ENCODE measurements around the gene MBNL1. TPM values are rescaled to one million over a fixed set of nuclear protein-coding genes. Genes with fewer than 3 reads are reported as not detected.

The MBNL1 gene
- total and polyA plus RNA-seq, 2 of the 13 experiments (the other 11 are each of a cell fraction or from before 2014, with no cell fraction given), result 27.1 to 55.4 TPM

GRCh38 chr3:152385761-152386160 is 117.0 kb downstream of the MBNL1 start (continued):
- TF ChIP-seq, protein P1, sequence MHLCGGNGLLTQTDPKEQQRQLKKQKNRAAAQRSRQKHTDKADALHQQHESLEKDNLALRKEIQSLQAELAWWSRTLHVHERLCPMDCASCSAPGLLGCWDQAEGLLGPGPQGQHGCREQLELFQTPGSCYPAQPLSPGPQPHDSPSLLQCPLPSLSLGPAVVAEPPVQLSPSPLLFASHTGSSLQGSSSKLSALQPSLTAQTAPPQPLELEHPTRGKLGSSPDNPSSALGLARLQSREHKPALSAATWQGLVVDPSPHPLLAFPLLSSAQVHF (CRISPR knock-in tag; IDR thresholded peaks at IDR 0.05), result no peak
- TF ChIP-seq ZSCAN12 (CRISPR knock-in tag; IDR thresholded peaks at IDR 0.05) (no peak), ELF3 (CRISPR knock-in tag; IDR thresholded peaks at IDR 0.05) (peak; percentile 42; the same call in 1 of the 2 replicates), TCF12 (IDR thresholded peaks at IDR 0.05) (no peak), TCF12 (CRISPR knock-in tag; IDR thresholded peaks at IDR 0.05) (no peak), ZNF781 (CRISPR knock-in tag; IDR thresholded peaks at IDR 0.05; ENCODE audit: borderline replicate concordance, not compliant biosample characterization) (no peak), PHF21A (CRISPR knock-in tag; IDR thresholded peaks at IDR 0.05) (no peak), IRF1 (CRISPR knock-in tag; IDR thresholded peaks at IDR 0.05; ENCODE audit: low read depth) (no peak), GLI4 (CRISPR knock-in tag; IDR thresholded peaks at IDR 0.05; ENCODE audit: borderline replicate concordance) (no peak), GFI1 (CRISPR knock-in tag; IDR thresholded peaks at IDR 0.05; ENCODE audit: borderline replicate concordance) (no peak), ZFY (CRISPR knock-in tag; IDR thresholded peaks at IDR 0.05) (no peak), DR1 (CRISPR knock-in tag; IDR thresholded peaks at IDR 0.05) (no peak), TRAFD1 (CRISPR knock-in tag; IDR thresholded peaks at IDR 0.05; ENCODE audit: borderline replicate concordance) (no peak), ZSCAN20 (CRISPR knock-in tag; IDR thresholded peaks at IDR 0.05; ENCODE audit: borderline replicate concordance) (no peak), ZNF782 (CRISPR knock-in tag; IDR thresholded peaks at IDR 0.05; ENCODE audit: borderline replicate concordance) (no peak), ZNF17 (CRISPR knock-in tag; IDR thresholded peaks at IDR 0.05) (no peak), DMAP1 (CRISPR knock-in tag; IDR thresholded peaks at IDR 0.05) (no peak), TCF7L2 (IDR thresholded peaks at IDR 0.05; ENCODE audit: low read depth, low read length) (no peak), ZFP41 (CRISPR knock-in tag; IDR thresholded peaks at IDR 0.05; ENCODE audit: borderline replicate concordance) (no peak), GTF3A (CRISPR knock-in tag; conservative IDR thresholded peaks at IDR 0.05) (no peak), ATF3 (CRISPR knock-in tag; IDR thresholded peaks at IDR 0.05) (no peak)
- TF ChIP-seq, protein P2, sequence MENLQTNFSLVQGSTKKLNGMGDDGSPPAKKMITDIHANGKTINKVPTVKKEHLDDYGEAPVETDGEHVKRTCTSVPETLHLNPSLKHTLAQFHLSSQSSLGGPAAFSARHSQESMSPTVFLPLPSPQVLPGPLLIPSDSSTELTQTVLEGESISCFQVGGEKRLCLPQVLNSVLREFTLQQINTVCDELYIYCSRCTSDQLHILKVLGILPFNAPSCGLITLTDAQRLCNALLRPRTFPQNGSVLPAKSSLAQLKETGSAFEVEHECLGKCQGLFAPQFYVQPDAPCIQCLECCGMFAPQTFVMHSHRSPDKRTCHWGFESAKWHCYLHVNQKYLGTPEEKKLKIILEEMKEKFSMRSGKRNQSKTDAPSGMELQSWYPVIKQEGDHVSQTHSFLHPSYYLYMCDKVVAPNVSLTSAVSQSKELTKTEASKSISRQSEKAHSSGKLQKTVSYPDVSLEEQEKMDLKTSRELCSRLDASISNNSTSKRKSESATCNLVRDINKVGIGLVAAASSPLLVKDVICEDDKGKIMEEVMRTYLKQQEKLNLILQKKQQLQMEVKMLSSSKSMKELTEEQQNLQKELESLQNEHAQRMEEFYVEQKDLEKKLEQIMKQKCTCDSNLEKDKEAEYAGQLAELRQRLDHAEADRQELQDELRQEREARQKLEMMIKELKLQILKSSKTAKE (CRISPR knock-in tag; IDR thresholded peaks at IDR 0.05; ENCODE audit: borderline replicate concordance), result no peak
- TF ChIP-seq, protein P3, sequence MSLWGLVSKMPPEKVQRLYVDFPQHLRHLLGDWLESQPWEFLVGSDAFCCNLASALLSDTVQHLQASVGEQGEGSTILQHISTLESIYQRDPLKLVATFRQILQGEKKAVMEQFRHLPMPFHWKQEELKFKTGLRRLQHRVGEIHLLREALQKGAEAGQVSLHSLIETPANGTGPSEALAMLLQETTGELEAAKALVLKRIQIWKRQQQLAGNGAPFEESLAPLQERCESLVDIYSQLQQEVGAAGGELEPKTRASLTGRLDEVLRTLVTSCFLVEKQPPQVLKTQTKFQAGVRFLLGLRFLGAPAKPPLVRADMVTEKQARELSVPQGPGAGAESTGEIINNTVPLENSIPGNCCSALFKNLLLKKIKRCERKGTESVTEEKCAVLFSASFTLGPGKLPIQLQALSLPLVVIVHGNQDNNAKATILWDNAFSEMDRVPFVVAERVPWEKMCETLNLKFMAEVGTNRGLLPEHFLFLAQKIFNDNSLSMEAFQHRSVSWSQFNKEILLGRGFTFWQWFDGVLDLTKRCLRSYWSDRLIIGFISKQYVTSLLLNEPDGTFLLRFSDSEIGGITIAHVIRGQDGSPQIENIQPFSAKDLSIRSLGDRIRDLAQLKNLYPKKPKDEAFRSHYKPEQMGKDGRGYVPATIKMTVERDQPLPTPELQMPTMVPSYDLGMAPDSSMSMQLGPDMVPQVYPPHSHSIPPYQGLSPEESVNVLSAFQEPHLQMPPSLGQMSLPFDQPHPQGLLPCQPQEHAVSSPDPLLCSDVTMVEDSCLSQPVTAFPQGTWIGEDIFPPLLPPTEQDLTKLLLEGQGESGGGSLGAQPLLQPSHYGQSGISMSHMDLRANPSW (CRISPR knock-in tag; IDR thresholded peaks at IDR 0.05; ENCODE audit: borderline replicate concordance), result no peak
